Measurements from ENCODE around the gene TFEB.

Gene TFEB

GRCh38 chr6:41721414-41721813 is 14.0 kb downstream of the TFEB start:
- no peak for DNase-seq

- DNase-seq: no peak
Measured at GRCh38 chr6:41720783-41721182, 14.6 kb downstream of the TFEB start.

- no peak for DNase-seq
Measured at GRCh38 chr6:41720262-41720620, 15.2 kb downstream of the TFEB start.

- DNase-seq: no peak
Measured at GRCh38 chr6:41719436-41720261, 15.8 kb downstream of the TFEB start.

- DNase-seq: no peak
Measured at GRCh38 chr6:41718828-41719227, 16.6 kb downstream of the TFEB start.

GRCh38 chr6:41717392-41717736 is 18.0 kb downstream of the TFEB start:
- no peak for DNase-seq

GRCh38 chr6:41716516-41717391 is 18.7 kb downstream of the TFEB start:
- DNase-seq: no peak

- no peak for DNase-seq
Measured at GRCh38 chr6:41715795-41716515, 19.5 kb downstream of the TFEB start.

- DNase-seq: no peak
Measured at GRCh38 chr6:41714556-41715273, 20.7 kb downstream of the TFEB start.

- DNase-seq: no peak
Measured at GRCh38 chr6:41713650-41714291, 21.6 kb downstream of the TFEB start.

GRCh38 chr6:41713159-41713649 is 22.2 kb downstream of the TFEB start:
- DNase-seq: no peak

- DNase-seq: no peak
Measured at GRCh38 chr6:41712651-41713103, 22.7 kb downstream of the TFEB start.

- DNase-seq: no peak
Measured at GRCh38 chr6:41711323-41712038, 23.9 kb downstream of the TFEB start.

GRCh38 chr6:41709375-41709774 is 26.0 kb downstream of the TFEB start:
- no peak for DNase-seq

GRCh38 chr6:41708856-41709255 is 26.6 kb downstream of the TFEB start:
- DNase-seq: no peak

- DNase-seq: no peak
Measured at GRCh38 chr6:41707565-41708200, 27.7 kb downstream of the TFEB start.

GRCh38 chr6:41706876-41707564 is 28.4 kb downstream of the TFEB start:
- no peak for DNase-seq

- DNase-seq: peak; percentile 77
Measured at GRCh38 chr6:41705996-41706835, 29.2 kb downstream of the TFEB start.

- no peak for DNase-seq
Measured at GRCh38 chr6:41705311-41705995, 30.0 kb downstream of the TFEB start.

Measured in stimulated activated naive CD4-positive, alpha-beta T cell treated with Interleukin-2 at 50 U/mL for 16 hours (primary cell).